Subcutaneous abdominal adipose tissue (tissue), 5 donors: ENCODE results near the gene SCN7A.

ENCODE experiments used
- H3K27ac ChIP-seq: one replicate; pipeline ENCODE4 v1.7.0; 2013; ENCODE audit warnings: low read depth, mild to moderate bottlenecking, inconsistent platforms, low read length, moderate library complexity
- H3K27me3 ChIP-seq, 5 donors: one replicate each; pipeline ENCODE4 v1.7.0; 2013; ENCODE audit warnings: low read length in 5 of 5, inconsistent platforms in 1 of 5; ENCODE audit not compliant: control insufficient read depth in 5 of 5, insufficient read depth in 4 of 5
- H3K36me3 ChIP-seq, 5 donors: one replicate each; pipeline ENCODE4 v1.7.0; 2013; ENCODE audit warnings: low read length in 5 of 5; ENCODE audit not compliant: control insufficient read depth in 5 of 5, insufficient read depth in 5 of 5
- H3K4me1 ChIP-seq, 5 donors: one replicate each; pipeline ENCODE4 v1.7.0; 2013; ENCODE audit warnings: low read length in 5 of 5, mild to moderate bottlenecking in 3 of 5, moderate library complexity in 1 of 5; ENCODE audit not compliant: control insufficient read depth in 5 of 5, insufficient read depth in 5 of 5
- H3K4me3 ChIP-seq, 5 donors: one replicate each; pipeline ENCODE4 v1.7.0; 2013; ENCODE audit warnings: low read length in 5 of 5, low read depth in 1 of 5
- H3K9ac ChIP-seq, 5 donors: one replicate each; pipeline ENCODE4 v1.7.0; 2013; ENCODE audit warnings: low read length in 5 of 5, mild to moderate bottlenecking in 4 of 5, moderate library complexity in 3 of 5
- H3K9me3 ChIP-seq, 5 donors: one replicate each; pipeline ENCODE4 v1.7.0; 2013; ENCODE audit warnings: low read length in 5 of 5; ENCODE audit not compliant: control insufficient read depth in 5 of 5
- donor health status: healthy.
- donor health status: healthy.
- donor health status: healthy.
- donor health status: healthy.
- donor health status: healthy.

The SCN7A gene

DNA sequence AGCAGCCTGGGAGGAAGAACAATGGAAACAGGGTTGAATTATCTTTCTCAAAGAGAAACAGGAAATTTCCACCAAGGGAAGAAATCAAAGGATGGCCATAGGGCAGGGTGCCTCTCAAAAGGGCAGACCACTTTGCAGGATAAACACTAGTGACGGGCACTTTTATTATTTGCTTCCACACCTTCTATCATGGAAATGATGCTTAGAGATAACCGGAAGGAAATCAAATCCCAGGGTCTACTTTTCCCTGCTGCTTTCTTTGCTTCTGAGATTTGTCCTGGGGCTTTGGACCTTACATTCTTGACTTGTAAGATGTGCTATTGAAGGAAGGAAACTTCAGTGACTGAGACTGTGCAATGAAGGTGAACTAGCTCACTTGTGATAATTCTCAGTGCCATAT, 117.2 kb downstream of the SCN7A start:
- Histone ChIP-seq H3K27ac (no peak overlapping the region), H3K9me3 (no peaks in the 10 kb centered on the region), H3K4me3 (peak overlapping the region; percentile 64 to 86 (median 76)), H3K36me3 (no peaks in the 10 kb centered on the region), H3K4me1 (peaks cover 4 to 20% (median 18%) of the 10 kb centered on the region in 5 donors), H3K9ac (no peak overlapping the region), H3K27me3 (peaks cover 0 to 3% (median 2%) of the 10 kb centered on the region in 5 donors)

DNA sequence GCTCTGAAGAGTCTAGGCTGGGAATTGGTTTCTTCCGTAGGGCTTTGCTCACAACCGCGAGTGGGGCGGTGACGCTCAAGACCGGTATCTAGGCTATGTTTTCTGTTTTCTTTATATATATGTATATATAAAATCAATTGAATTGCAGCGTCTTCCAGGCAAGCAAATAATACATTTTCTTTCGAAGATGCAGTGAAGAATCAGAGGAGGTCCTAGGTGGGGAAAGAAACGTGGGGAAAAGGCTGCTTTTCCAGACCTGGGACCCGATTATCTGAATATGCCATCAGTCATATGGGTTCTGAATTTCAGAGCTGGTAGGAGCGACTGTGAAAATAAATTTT, 117.6 kb downstream of the SCN7A start:
- peaks cover 4 to 20% (median 18%) of the 10 kb centered on the region in 5 donors for H3K4me1 ChIP-seq
- no peaks in the 10 kb centered on the region for H3K36me3 ChIP-seq
- no peak overlapping the region for H3K27ac ChIP-seq
- H3K27me3 ChIP-seq = peaks cover 0 to 3% (median 2%) of the 10 kb centered on the region in 5 donors
- H3K9ac ChIP-seq = peak overlapping the region in 2 of 5 donors; percentile 18 to 62
- no peaks in the 10 kb centered on the region for H3K9me3 ChIP-seq
- H3K4me3 ChIP-seq = peak overlapping the region; percentile 64 to 86 (median 76)

DNA sequence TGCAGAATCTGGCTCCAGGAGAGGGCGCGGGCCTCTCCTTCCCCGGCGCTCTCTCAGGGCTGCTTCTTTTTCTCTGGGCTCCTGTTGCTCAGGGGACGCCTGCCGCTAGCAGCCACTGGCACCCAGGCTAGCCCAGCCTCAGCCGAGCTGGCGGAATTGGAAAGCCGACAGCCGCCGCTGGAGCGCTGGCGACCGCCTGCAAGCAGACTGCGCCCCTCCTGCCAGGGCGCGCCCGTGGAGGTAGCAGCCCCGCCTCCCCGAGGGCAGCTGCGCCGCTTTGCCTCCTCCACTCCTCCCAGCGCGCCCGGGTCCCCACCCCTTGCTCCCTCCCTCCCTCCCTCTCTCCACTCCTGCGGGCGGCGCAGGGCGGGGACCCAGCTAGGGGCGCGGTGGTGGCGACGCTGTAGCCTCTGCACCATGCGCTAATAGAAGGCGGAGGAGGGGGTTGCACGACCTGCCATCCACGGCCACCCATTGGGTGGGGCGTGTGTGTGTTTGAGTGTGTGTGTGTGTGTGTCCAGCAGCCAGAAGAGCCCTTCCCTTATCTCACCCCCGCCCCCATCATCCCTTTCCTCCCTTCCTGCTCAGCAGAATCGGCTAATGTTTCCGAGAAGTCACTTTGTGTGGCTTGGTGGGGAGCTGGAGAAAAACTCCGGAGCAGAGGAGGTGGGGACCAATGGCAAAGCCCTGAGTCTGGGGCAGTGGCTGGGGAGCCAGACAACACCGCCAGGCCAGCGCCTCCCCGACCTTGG, 118.1 kb downstream of the SCN7A start, which contains the start of gene SCN9A:
Gene SCN9A, minus strand, starts transcription at position 209 of the 752 bp plus-strand sequence. CDS start 64,188 bp downstream, outside the sequence.
- H3K27ac ChIP-seq = no peak within 1 kb of the TSS
- H3K9ac ChIP-seq = peak within 1 kb of the TSS in 2 of 5 donors; percentile 53 to 68
- H3K36me3 ChIP-seq = no peaks in the 10 kb centered on the region
- peak within 1 kb of the TSS; percentile 64 to 86 (median 76) for H3K4me3 ChIP-seq
- H3K27me3 ChIP-seq = peaks cover 0 to 3% (median 2%) of the 10 kb centered on the region in 5 donors
- no peaks in the 10 kb centered on the region for H3K9me3 ChIP-seq
- peaks cover 4 to 20% (median 18%) of the 10 kb centered on the region in 5 donors for H3K4me1 ChIP-seq

DNA sequence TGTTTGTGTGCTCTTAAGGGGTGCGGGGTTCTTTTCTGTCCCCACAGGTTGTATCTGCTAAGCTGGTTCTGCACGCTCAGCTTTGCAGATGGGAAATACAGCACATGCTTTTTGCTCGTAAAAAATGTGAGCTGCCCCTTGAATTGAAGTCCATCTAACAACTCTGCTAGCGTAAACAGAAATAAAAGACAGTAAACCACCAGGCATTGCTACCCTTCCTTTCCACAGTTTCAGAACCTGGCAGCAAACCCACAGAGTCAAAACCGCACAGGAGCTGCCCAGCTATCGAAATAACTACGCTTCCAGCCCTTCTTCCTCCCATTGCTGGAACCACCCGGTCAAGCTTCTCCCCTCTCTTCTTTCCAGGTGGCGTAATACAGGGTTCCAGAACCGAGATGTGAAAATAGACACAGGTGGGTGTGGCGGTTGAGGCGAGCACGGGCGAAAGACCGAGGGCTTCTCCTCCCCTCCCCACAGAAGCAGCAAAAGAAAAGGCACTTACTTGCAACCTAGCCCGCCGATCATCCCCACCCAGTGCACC, 118.8 kb downstream of the SCN7A start:
- H3K27me3 ChIP-seq = peaks cover 0 to 3% (median 2%) of the 10 kb centered on the region in 5 donors
- H3K9ac ChIP-seq = peak overlapping the region in 2 of 5 donors; percentile 53 to 68
- H3K27ac ChIP-seq = no peak overlapping the region
- peak overlapping the region; percentile 64 to 86 (median 76) for H3K4me3 ChIP-seq
- no peaks in the 10 kb centered on the region for H3K9me3 ChIP-seq
- H3K36me3 ChIP-seq = no peaks in the 10 kb centered on the region
- H3K4me1 ChIP-seq = peaks cover 4 to 20% (median 18%) of the 10 kb centered on the region in 5 donors

DNA sequence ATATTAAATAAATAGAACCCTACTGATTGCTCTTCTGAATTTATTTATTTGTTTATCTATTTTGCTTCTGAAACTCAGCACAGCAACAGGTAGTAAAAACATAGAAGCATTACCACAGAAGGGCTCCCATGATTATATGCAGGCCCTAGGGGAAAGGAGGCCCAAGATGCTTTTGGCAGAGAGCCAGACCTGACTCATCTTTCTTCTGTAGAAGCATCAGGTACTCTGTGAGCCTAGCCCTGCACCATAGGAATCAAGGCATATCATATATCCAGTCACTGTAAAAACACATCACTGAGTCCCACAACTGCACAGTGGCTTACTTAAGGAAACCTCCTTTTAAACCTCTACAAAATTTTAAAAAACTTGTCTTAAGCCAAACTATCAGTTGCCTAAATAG, 120.1 kb downstream of the SCN7A start:
- Histone ChIP-seq H3K36me3 (no peaks in the 10 kb centered on the region), H3K27ac (no peak overlapping the region), H3K4me1 (peaks cover 4 to 20% (median 18%) of the 10 kb centered on the region in 5 donors), H3K27me3 (peaks cover 0 to 3% (median 2%) of the 10 kb centered on the region in 5 donors), H3K9me3 (no peaks in the 10 kb centered on the region), H3K9ac (no peak overlapping the region), H3K4me3 (no peak overlapping the region)

DNA sequence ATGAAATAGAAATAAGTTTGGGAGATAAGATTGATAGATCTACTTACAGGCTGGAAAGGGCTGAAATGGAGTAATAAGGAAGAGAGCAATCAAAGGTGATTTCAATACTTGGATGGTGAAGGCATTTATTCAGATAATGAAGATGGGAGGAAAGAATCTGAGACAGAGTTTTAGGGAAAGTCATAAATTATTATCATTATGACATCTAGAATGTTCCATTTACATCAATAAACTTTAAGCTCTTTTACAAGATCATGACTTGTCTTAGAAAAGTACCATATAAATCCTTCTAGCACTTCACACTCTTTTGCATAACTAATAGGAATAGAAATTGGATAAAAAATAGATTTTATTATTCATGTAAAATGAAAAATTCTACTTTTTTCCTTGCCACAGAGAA, 120.5 kb downstream of the SCN7A start:
- H3K27me3 ChIP-seq = peaks cover 0 to 3% (median 2%) of the 10 kb centered on the region in 5 donors

DNA sequence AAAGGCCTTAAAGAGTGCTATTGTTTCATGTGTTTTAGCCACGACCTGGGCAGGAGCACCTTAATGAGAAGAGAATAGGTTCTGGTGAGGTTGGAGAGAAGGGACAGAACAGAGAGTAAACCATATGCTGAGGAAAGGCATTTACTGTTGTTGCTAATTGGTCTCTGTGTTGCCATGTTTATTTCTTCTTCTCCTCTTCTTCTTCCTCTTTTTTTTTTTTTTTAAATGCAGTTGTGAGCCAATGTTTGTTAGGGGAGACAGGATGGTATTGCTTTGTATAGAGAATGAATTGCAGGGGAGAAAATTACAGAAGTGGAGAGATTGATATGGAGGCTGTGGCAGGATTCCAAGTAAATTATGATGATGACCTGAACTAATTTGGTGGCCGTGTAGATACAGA, 120.9 kb downstream of the SCN7A start:
- Histone ChIP-seq H3K9me3 (no peaks in the 10 kb centered on the region), H3K27ac (no peak overlapping the region), H3K27me3 (peaks cover 0 to 3% (median 2%) of the 10 kb centered on the region in 5 donors), H3K36me3 (no peaks in the 10 kb centered on the region), H3K9ac (no peak overlapping the region), H3K4me3 (no peak overlapping the region), H3K4me1 (peaks cover 4 to 20% (median 18%) of the 10 kb centered on the region in 5 donors)

More for the DNA sequence above, 120.5 kb downstream of the SCN7A start:
- Histone ChIP-seq H3K27ac (no peak overlapping the region), H3K36me3 (no peaks in the 10 kb centered on the region), H3K4me3 (no peak overlapping the region), H3K9ac (no peak overlapping the region), H3K4me1 (peaks cover 4 to 20% (median 18%) of the 10 kb centered on the region in 5 donors), H3K9me3 (no peaks in the 10 kb centered on the region)

DNA sequence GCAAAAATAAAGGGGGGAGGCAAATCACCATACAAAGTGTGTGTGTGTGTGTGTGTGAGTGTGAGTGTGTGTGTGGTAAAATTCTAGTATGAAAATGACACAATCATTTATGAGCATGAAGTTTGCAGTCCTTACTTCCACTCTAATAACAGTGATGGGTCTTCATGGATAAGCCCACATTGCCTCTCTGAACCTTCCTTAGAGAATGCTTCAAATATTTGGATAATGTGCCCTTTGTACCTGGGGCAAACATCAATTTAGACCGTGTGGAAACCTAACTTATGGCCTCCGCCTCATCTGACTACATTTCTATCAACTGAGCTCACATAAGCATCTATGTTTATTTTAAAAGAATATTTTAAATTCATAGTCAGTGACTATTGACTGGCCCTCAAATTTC, 122.0 kb downstream of the SCN7A start:
- Histone ChIP-seq H3K9ac (no peak overlapping the region), H3K27ac (no peak overlapping the region), H3K4me3 (no peak overlapping the region), H3K36me3 (no peaks in the 10 kb centered on the region), H3K9me3 (no peaks in the 10 kb centered on the region), H3K4me1 (peaks cover 4 to 20% (median 18%) of the 10 kb centered on the region in 5 donors), H3K27me3 (peaks cover 0 to 3% (median 2%) of the 10 kb centered on the region in 5 donors)

DNA sequence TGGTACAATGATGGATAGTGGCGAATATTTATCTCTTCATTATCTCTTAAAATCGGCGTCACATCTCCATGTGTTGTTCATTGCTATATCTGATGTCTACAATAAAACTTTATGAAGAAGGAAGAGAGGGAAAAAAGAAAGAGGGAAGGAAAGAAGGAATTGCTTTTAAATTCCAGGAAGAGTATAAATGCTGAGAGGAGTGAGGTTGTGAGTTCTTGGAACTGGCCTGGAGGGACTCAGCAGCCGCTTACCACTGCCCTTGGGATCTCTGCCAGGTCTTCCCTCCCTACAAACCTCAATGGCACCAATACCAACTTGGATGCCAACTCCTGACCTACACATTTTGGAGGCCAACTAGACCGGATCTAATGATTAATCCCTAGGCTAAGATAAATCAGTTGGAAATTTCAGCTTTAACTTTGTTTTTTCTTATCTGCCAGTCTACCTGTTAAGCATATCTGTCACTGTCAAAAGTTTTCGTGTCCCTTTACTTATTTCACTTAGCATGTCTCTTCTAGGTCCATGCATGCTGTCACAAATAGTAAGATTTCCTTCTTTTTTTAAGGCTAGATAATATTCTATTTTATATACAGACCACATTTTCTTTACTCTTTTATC, 128.1 kb downstream of the SCN7A start:
- H3K9ac ChIP-seq = no peak overlapping the region
- H3K9me3 ChIP-seq = no peaks in the 10 kb centered on the region
- no peaks in the 10 kb centered on the region for H3K27me3 ChIP-seq
- no peaks in the 10 kb centered on the region for H3K36me3 ChIP-seq
- no peaks in the 10 kb centered on the region for H3K4me1 ChIP-seq
- no peak overlapping the region for H3K27ac ChIP-seq
- no peak overlapping the region for H3K4me3 ChIP-seq

DNA sequence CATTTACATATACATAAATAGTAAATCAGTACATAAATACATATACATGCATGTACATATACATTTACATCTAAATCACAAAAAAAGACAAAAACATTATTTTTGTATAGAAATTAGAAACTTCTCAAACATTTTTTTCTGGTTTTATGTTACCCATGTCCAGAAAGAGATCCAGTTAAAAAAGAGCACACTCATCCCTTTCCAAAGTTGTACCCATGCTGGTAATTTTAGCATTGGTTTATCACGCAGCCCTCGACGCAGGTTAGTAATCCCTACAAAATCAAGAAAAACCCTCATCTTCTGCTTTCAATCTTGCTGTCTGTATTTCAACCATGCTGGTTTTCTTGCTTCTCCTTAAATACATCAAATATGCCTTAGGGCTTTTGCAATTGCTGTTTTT, 128.8 kb downstream of the SCN7A start:
- no peak overlapping the region for H3K4me3 ChIP-seq
- no peak overlapping the region for H3K27ac ChIP-seq
- H3K36me3 ChIP-seq = no peaks in the 10 kb centered on the region
- no peaks in the 10 kb centered on the region for H3K4me1 ChIP-seq
- no peak overlapping the region for H3K9ac ChIP-seq
- no peaks in the 10 kb centered on the region for H3K27me3 ChIP-seq
- no peaks in the 10 kb centered on the region for H3K9me3 ChIP-seq
